Measurements from ENCODE around the gene KCTD2. TPM values are rescaled to one million over a fixed set of nuclear protein-coding genes. Genes with fewer than 3 reads are reported as not detected.

KCTD2 gene
- total and polyA plus RNA-seq, 2 of the 13 experiments (the other 11 are each of a cell fraction or from before 2014, with no cell fraction given), result 28.3 to 32.6 TPM

GRCh38 chr17:75109407-75110233 is 62.6 kb downstream of the KCTD2 start, which contains the start of gene ARMC7 (continued):
- TF ChIP-seq PBX2 (CRISPR knock-in tag; IDR thresholded peaks at IDR 0.05) (no peak), FUBP1 (CRISPR knock-in tag; IDR thresholded peaks at IDR 0.05; ENCODE audit: borderline replicate concordance) (no peak), PITX1 (CRISPR knock-in tag; IDR thresholded peaks at IDR 0.05) (peak; percentile 69; the same call in 1 of the 2 replicates), ZNF138 (CRISPR knock-in tag; IDR thresholded peaks at IDR 0.05; ENCODE audit: low read depth) (peak; percentile 80; the same call in 1 of the 2 replicates), NCOA2 (CRISPR knock-in tag; IDR thresholded peaks at IDR 0.05) (0 out of 2 replicates have a peak, but pooled peaks have one; percentile 39), NFIB (CRISPR knock-in tag; IDR thresholded peaks at IDR 0.05; ENCODE audit: borderline replicate concordance) (no peak), RFXAP (CRISPR knock-in tag; IDR thresholded peaks at IDR 0.05; ENCODE audit: borderline replicate concordance) (peak; percentile 12; the same call in 1 of the 2 replicates), DMTF1 (CRISPR knock-in tag; IDR thresholded peaks at IDR 0.05) (no peak), ZNF891 (CRISPR knock-in tag; IDR thresholded peaks at IDR 0.05) (peak; percentile 82; the same call in 1 of the 2 replicates), KDM5B (CRISPR knock-in tag; IDR thresholded peaks at IDR 0.05; ENCODE audit: borderline replicate concordance) (peak; percentile 68), ZBED4 (CRISPR knock-in tag; IDR thresholded peaks at IDR 0.05; ENCODE audit: borderline replicate concordance) (peak; percentile 78; the same call in 1 of the 2 replicates), ZSCAN9 (CRISPR knock-in tag; IDR thresholded peaks at IDR 0.05; ENCODE audit: borderline replicate concordance) (no peak), ZNF546 (CRISPR knock-in tag; conservative IDR thresholded peaks at IDR 0.05) (no peak), SIX4 (CRISPR knock-in tag; IDR thresholded peaks at IDR 0.05) (0 out of 2 replicates have a peak, but pooled peaks have one; percentile 46), ZNF781 (CRISPR knock-in tag; IDR thresholded peaks at IDR 0.05; ENCODE audit: borderline replicate concordance, not compliant biosample characterization) (peak; percentile 61), GABPB1 (CRISPR knock-in tag; IDR thresholded peaks at IDR 0.05) (peak; percentile 93), ZNF777 (CRISPR knock-in tag; IDR thresholded peaks at IDR 0.05) (peak; percentile 91), FOXC1 (CRISPR knock-in tag; IDR thresholded peaks at IDR 0.05; ENCODE audit: borderline replicate concordance) (peak; percentile 88; the same call in 1 of the 2 replicates), ZNF160 (CRISPR knock-in tag; IDR thresholded peaks at IDR 0.05) (0 out of 2 replicates have a peak, but pooled peaks have one; percentile 32)

Measured in HepG2 (cell line).